Stimulated activated CD4-positive, alpha-beta T cell treated with anti-CD3 and anti-CD28 coated beads, Interleukin-4, amount 100 ng/mL, for 24 hours (primary cell): Measurements from ENCODE around the gene SMCO1.
"Not testable (repeated sequence)": the region's sequence is repeated elsewhere in the genome, so short reads cannot be mapped to it uniquely, and the experiment has no call there.

Source experiments
- DNase-seq: peaks from one replicate; pipeline ENCODE4 v3.0.0-alpha.2; 2020

SMCO1 gene, protein sequence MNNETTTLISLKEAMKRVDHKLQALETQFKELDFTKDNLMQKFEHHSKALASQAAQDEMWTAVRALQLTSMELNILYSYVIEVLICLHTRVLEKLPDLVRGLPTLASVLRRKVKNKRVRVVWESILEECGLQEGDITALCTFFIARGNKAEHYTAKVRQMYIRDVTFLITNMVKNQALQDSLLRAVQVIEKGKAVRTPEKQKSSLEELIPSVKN

DNA sequence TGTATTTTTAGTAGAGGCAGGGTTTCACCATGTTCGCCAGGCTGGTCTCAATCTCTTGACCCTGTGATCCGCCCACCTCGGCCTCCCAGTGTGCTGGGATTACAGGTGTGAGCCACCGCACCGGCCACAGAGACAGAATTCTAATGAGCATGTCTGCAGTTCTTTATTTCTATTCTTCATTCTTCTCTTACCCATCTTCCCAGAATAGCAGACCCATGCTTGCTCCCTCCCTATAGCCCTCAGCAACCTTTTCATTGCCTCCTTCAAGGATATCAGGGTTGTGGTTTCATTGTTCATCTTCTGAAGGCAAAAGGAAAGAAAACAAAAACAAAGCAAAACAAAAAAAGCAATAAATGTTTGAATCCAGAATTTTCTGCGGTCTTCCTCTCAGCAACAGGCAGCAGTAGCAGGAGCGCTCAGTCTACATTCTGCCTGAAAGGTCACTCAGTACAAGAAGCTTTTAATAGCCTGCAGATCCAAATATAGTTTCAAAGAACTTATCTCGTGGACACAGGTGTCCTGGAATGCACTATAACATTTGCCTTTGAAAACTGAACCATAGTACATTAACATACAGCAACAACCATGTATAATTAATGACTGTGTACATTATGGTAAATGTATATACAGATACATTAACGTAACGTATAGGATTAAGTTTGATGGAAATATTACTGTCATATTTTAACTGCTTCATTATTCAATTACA, at the start of gene SMCO1:
TSS of gene SMCO1 (minus strand) at position 434 of the 709 bp plus-strand sequence. CDS start at position 297, 137 bp downstream.
- DNase-seq, result no peak

DNA sequence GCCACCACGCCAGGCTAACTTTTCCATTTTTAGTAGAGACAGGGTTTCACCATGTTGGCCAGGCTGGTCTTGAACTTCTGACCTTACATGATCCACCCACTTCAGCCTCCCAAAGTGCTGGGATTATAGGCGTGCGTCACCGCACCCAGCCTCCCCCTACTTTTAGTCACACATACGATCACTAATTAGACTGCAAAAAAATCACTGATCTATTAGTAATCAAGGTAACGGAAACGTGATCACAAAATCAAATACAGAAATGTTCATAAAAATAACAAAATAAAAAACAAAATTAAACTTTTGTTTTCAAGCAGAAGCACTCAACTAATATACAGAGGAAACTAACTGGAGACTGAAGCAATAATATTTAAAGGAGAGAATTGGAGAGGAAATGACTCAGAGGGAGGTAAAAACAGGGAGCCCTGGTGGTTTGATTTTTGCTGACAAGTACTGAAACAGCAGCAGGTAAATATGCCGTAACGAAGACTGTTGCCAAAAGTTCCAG, 48.6 kb upstream of the SMCO1 start:
- DNase-seq, result peak; percentile 30

DNA sequence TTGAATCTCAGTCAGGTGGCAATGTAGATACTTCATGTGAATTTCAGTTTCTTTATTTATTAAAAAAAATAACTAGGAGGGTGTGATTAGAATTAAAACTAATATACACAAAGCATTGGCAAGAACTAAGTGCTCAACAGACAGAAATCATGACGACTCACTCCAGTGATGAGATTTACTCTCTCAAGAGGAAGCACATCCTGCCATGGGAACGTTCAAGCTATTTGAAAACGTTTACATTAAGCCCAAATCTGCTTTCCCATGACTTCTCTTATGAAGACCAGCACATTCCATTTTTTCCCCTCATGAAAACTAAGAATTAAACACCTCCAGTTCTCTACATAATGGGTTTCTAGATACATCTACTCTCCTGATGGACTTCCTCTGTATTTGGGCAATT, 44.7 kb upstream of the SMCO1 start:
- no peak for DNase-seq

DNA sequence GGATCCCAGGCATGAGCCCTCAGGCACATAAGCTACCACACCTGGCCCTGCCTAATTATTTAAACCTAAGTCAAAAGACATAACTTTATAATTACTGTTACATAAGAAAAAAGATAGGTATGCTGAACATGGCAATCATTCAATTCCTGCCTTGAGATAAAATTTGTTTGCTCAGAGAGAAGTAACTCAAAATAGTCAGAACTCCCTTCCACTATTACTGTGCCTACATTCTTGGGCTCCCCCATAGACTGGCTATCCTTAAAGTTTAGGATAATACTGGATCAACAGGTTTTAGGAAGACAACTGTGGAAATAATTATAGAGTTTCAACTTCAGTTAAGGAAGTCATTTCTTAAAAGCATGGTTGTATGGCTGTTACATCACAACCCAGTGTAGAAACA, 43.3 kb upstream of the SMCO1 start:
- DNase-seq, result no peak

DNA sequence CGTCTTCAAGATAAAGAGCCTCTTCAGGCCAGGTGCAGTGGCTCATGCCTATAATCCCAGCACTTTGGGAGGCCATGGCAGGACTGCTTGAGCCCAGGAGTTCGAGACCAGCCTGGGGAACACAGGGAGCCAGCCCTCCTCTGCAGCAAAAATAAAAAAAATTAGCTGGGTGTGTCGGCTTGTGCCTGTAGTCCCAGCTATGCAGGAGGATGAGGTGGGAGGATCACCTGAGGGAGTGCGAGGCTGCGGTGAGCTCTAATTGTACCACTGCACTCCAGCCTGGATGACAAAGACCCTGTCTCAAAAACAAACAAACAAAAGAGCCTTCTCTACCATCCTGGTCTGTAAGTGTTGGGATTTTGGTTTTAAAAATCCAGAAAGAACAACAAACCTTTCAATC, 42.1 kb upstream of the SMCO1 start:
- no peak for DNase-seq

DNA sequence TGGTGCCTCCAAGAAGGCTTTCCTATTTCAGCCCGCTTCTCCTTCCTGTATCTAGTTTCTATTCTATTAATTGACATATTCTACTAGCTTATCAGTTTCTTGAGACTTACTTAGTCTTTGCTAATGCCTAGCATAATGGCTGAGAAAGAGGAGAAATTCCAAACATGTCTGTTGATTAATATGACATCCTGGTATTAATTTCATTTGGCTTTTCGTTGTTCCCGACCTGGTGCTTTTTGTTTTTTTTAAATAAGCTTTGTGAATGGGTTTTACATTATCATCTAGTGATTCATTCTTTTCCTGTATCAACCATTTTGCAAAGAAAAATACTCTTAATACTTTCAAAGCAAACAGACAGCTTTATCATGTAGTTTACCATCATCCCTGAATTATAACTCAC, 40.1 kb upstream of the SMCO1 start:
- no peak for DNase-seq

DNA sequence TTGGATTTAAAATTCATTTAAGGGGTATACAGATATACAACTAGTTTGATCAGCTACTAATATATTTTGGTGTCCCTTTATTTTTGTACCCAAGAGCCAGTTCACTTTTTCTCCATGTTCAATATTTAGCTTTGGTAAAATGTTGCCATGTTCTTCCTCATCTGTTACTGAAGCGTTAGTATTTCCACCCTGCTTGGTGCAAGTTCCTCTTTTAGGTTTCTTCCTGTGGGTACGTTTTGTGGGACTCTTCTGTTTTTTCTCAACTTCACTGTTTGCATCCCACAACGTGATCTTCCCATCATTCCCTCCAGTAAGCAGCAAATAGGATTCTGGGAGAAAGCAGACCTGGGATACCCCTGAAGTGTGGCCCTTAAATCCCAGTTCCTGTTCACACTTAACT, 39.1 kb upstream of the SMCO1 start:
- DNase-seq, result no peak

DNA sequence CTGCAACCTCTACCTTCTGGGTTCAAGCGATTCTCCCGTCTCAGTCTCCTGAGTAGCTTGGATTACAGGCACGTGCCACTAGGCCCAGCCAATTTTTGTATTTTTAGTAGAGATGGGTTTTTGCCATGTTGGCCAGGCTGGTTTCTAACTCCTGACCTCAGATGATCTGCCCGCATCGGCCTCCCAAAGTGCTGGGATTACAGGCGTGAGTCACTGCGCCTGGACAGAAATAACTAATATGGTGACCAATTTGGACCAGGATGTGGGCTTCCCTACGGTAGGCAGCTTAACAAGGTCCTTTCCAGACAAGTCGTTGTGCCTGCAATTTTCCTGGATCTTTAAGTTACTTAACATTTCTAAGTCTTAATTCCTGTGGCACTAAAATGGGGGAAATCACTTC, 38.4 kb upstream of the SMCO1 start:
- DNase-seq, result no peak

DNA sequence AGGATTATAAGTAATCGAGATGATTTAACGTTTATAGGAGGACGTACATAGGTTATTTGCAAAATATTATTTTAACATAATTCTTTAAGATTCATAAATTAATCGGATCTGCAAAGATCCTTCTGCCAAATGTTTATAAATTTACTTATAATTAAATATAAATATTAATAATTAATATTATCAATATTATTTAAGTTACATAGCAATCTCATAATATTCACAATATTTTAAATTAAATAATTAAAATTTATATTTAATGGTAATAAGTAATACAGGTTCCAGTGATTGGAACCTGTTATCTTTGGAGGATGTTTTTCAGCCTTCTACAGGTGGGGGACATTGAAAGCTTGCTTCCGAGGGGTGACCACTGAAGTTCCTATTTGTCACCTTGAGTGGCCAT, 37.1 kb upstream of the SMCO1 start:
- DNase-seq, result no peak

DNA sequence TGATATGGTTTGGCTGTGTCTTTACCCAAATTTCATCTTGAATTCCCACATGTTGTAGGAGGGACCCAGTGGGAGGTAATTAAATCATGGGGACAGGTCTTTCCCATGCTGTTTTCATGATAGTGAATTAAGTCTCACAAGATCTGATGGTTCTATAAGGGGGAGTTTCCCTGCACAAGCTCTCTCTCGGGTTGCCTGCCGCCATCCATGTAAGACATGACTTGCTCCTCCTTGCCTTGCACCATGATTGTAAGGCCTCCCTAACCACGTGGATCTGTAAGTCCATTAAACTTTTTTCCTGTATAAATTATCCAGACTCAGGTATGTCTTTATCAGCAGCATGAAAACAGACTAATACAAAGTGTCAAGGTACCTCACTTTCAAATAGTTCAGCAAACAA, 35.0 kb upstream of the SMCO1 start:
- not testable (repeated sequence) for DNase-seq

DNA sequence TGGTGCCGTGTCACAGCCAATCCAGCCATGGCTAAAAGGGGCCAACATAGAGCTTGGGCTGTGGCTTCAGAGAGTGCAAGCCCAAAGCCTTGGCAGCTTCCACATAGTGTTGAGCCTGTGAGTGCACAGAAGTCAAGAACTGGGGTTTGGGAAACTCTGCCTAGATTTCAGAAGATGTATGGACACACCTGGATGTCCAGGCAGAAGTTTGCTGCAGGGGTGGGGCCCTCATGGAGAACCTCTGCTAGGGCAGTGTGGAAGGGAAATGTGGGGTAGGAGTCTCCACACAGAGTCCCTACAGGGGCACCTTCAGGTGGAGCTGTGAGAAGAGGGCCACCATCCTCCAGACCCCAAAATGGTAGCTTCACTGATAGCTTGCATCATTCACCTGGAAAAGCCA, 34.2 kb upstream of the SMCO1 start:
- DNase-seq, result not testable (repeated sequence)

DNA sequence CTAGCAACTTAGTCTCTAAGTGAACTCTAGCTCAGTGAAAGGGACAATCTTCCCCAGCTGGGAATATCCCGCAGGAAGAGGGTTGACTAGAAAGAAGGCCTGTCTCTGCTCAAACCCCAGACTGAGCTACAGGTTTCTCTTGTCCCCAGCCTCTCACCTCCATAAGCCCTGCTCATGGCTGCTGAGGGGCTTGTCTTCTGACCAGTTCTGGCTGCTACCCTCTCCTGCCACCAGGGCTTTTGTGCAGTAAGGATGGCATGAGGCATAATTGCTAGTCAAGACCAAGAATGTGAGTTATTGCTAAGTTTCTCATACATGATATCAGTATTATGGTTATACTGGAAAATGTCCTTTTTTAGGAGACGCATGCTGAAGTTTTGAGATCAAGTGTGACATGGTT, 31.9 kb upstream of the SMCO1 start:
- DNase-seq, result no peak

DNA sequence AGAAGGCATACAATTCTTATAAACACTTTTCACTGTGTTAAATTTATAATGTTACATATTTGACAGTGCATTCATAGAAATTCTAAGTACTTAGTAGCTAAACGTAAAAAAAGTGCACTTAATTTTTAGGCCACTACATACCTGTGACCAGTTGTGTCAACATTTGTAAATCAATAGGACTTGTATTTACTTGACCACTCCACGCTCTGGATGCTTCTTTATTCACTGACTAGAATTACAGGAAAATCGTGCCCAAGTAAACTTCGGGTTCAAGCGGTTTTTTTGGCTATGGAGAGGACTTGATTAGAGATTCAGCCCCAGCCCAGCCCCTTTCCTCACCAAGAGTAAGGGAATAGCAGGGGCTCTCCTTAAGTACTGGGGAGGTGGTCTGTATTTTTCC, 31.4 kb upstream of the SMCO1 start:
- no peak for DNase-seq

DNA sequence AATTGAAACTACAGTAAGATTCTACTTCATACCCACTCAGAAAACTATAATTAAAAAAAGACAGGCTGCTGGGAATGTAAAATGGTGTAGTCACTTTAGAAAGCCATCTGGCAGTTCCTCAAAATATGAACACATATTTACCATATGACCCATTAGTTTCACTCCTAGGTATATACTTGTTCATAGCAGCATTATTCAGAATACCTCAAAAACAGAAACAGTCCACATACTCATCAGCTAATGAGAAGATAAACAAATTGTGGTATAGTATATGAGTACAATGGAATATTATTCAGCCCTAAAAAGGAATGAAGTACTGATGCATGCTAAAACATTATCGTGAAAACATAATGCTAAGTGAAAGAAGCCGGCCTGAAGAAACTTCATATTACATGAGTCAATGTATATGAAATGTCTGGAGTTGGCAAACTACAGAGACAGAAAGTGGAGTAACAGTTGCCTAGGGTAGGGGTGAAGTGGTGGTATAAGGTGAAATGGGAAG, 29.4 kb upstream of the SMCO1 start:
- no peak for DNase-seq

DNA sequence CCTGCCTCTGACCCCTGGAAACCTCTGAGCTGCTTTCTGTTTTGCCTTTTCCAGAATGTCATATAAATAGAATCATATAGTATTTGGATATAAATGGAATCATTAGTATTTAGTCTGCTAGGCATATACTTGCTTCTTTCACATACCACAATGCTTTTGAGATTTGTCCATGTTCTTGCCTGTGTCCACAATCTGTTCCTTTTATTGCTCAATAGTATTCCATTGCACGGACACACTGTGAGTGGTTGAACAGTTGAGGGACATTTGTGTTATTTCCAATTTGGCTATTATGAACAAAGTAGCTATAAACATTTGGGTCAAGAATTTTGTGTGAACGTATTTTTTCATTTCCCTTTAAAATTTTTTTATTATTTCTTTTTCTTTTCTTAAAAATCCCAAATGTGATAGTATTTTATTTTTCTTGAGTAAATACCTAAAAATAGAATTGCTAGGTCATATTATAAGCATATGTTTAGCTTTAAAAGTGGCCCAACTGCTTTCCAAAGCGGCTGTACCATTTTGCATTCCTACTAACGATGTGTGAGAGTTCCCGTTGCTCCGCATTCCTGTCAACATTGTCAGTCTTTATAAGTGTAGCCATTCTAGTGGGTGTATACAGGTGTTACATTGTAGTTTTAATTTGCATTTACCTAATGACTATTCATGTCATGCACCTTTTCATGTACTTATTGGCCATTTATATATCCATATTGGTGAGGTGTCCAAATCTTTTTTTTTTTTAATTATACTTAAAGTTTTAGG, 26.7 kb upstream of the SMCO1 start:
- DNase-seq, result no peak

DNA sequence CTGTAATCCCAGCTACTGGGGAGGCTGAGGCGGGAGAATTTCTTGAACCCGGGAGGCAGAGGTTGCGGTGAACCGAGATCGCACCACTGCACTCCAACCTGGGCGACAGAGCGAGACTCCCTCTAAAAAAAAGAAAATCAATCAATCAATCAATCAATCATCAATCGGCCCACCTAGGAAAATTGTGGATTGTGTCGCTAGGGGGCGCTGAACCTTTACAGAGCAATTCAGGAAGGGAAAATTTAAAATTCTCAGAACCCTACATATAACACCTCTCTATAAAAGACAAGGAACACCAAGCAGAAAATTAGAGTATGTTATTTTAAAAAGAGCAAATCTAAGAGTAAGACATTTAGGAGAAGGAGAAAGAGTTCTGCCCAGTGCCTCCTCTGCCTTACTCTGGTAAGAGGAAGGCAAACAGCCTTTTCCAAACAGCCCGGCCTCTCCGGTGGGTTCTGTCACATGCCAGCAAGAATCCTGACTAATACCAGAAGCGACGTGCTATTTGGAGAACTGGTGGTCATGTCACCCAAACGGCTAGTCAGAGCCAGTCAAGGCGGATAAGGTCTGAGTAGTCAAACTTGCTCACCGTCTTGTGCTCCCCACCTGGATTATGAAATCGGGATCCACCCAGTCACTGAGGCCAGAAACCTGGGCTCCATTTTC, 22.3 kb upstream of the SMCO1 start:
- DNase-seq, result peak; percentile 72

DNA sequence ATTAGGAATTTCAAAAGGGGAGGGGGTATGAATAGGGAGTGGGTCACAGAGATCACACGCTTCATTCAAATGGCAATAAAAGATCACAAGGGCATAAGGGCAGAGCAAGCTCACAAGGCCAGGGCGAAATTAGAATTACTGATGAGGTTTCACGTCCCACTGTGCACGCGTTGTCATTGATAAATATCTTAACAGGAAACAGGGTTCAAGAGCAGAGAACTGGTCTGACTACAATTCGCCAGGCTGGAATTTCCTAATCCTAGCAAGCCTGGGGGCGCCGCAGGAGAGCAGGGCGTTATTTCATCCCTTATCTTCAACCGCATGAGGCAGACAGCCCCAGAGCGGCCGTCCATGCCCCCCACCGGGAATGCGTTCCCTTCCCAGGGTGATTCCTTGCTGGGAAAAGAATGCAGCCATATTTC, 18.1 kb upstream of the SMCO1 start:
- DNase-seq, result no peak

DNA sequence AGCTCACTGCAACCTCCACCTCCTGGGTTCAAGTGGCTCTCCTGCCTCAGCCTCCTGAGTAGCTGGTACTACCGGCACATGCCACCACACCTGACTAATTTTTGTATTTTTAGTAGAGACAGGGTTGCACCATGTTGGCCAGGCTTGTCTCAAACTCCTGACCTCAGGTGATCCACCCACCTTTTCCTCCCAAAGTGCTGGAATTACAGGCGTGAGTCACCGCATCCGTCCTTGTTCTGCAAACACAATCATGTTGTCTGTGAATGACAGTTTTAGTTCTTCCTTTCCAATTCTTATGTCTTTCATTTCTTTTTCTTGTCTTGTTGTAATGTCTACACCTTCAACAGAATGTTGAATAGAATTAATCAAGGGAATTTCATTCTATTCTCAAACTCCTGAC, 16.3 kb upstream of the SMCO1 start:
- DNase-seq, result no peak

DNA sequence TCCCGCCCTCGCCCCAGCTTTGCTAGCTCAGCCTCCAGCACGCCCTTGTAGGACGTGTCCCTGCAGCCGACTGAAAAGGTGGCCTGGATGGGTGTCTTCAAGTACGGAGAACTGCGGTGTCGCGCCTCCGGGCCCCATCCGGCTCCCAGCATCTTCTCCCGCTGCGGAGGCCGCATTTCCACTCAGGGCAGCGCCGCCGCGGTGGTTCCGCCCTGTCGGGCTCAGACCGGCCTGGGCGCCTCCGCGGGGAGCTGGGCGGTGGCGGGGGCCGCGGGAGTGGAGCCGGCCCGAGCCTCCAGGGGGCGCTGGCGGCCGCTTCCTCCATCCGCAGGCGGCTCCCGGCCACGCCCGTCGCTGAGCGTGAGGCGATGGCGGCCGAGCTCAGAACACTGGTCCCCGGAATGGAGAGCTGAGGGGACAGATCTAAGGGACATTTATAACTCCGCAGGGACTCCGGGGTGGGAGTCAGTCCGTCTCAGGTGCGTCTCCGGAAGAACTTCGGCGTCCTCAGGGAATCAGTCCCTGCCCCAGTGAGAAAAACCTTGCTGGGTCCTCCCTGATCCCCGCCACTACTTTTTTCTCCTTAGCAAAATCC, 13.6 kb upstream of the SMCO1 start:
- DNase-seq, result peak; percentile 83

DNA sequence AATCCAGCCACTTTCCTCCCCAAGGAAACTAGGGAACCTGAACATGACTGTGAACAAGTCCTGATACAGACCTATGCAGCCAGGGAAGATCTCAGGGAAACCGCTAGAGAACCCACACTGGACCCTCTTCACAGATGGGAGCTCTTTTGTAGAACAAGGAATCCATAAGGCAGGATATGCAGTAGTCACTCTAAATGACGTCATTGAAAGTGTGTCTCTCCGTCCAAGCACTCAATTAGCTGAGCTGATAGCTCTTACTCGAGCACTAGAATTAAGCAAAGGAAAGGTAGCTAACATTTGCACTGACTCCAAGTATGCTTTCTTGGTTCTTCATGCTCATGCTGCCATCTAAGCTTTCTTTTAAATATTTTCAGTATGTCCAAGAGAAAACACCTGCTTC, 10.0 kb upstream of the SMCO1 start:
- no peak for DNase-seq

DNA sequence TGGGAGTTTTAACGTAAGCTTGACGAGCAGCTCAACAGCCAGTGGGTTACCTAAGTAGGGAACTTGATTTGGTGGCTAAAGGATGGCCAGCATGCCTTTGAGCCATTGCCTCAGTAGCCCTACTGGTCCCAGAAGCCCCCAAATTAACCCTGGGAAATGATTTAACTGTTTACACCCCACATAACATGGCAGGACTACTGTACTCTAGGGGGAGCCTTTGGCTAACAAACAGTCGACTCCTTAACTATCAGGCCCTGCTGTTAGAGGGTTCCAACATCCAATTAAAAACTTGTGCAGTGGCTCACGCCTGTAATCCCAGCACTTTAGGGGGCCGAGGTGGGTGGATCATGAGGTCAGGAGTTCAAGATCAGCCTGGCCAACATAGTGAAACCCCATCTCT, 9.4 kb upstream of the SMCO1 start:
- no peak for DNase-seq

DNA sequence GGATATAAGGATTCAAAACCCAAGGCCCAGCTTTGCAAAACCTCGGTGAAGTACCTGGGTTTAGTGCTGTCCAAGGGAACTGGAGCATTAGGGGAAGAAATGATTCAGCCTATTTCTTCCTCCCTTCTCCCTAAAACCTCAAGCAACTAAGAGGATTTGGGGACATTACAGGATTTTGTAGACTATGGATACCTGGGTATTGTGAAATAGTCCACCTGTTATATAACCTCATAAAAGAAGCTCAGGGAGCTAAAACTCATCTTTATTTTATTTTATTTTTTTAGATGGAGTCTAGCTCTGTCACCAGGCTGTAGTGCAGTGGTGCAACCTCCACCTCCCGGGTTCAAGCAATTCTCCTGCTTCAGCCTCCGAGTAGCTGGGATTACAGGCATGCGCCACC, 8.7 kb upstream of the SMCO1 start:
- no peak for DNase-seq

DNA sequence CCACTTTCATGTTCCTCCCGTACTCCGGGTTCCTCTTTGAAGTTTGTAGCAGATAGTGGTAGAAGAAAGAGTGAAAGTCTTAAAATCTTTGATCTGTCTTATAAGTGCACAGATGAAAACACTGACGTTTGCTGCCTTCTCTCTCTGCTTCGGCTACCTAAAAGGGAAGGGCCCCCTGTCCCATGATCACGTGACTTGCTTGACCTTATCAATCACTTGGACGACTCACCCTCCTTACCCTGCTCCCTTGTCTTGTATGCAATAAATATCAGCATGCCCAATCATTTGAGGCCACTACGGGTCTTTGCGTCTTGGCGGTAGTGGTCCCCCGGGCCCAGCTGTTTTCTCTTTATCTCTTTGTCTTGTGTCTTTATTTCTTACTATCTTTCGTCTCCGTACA, 6.1 kb upstream of the SMCO1 start:
- not testable (repeated sequence) for DNase-seq
